ENCODE data around the gene TOGARAM2. TPM values are rescaled to one million over a fixed set of nuclear protein-coding genes. Genes with fewer than 3 reads are reported as not detected.
A peak's percentile ranks its signal among the peaks of the same experiment; 100 is the strongest.

TOGARAM2 gene
- polyA plus RNA-seq, 1 donor (not counting 4 experiments of a cell fraction or from before 2014, with no cell fraction given), result 0.10 TPM

- FAIRE-seq, result no peak
- Histone ChIP-seq H4K20me1 (ENCODE audit: control insufficient read depth, extremely low read depth, insufficient read depth, low read length) (no peaks in the 10 kb centered on the region), H3K9me3 (ENCODE audit: control insufficient read depth, low read depth, low read length) (no peaks in the 10 kb centered on the region), H3K27me3 (ENCODE audit: control insufficient read depth, extremely low read depth, insufficient read depth, low read length) (no peaks in the 10 kb centered on the region), H3K4me3 (ENCODE audit: control insufficient read depth in 2 of 3, extremely low read depth in 1 of 3, insufficient read depth in 2 of 3, low read depth in 1 of 3, low read length in 3 of 3) (no peak overlapping the region), H2AFZ (ENCODE audit: control insufficient read depth, low read length) (no peak overlapping the region), H3K4me1 (ENCODE audit: control insufficient read depth, extremely low read depth, insufficient read depth, low read length) (peaks cover 13% of the 10 kb centered on the region), H3K9ac (ENCODE audit: control insufficient read depth, extremely low read depth, insufficient read depth, low read length) (no peak overlapping the region), H3K9me1 (ENCODE audit: control insufficient read depth, extremely low read depth, insufficient read depth, low read length) (no peaks in the 10 kb centered on the region), H3K4me2 (ENCODE audit: control insufficient read depth, extremely low read depth, insufficient read depth, low read depth, low read length) (no peak overlapping the region), H3K79me2 (ENCODE audit: control insufficient read depth, insufficient read depth, low read length) (no peaks in the 10 kb centered on the region), H3K27ac (ENCODE audit: control insufficient read depth, insufficient read depth, low read length) (no peak overlapping the region), H3K36me3 (ENCODE audit: control insufficient read depth in 2 of 2, extremely low read depth in 1 of 2, insufficient read depth in 2 of 2, low read length in 2 of 2) (no peaks in the 10 kb centered on the region)
- no peak for DNase-seq (ENCODE audit: low read depth, low spot score)
- TF ChIP-seq EZH2 (IDR thresholded peaks at IDR 0.05; ENCODE audit: low read length), result no peak
- no peak for TF ChIP-seq CTCF (optimal IDR thresholded peaks at IDR 0.05 in 1 of 3, IDR thresholded peaks at IDR 0.05 in 1 of 3, conservative IDR thresholded peaks at IDR 0.05 in 1 of 3; ENCODE audit: extremely low read depth in 1 of 3, insufficient read depth in 2 of 3, low read length in 3 of 3)
- dilution Hi-C loops (cut with MboI; ENCODE audit: extremely low pct_ligation_motif_present, low sequenced_read_pairs), result no loop called here
Measured at GRCh38 chr2:29032189-29032588, 51.1 kb downstream of the TOGARAM2 start.

GRCh38 chr2:29033172-29033571 lies 52.1 kb downstream of the TOGARAM2 start:
- H2AFZ ChIP-seq (ENCODE audit: control insufficient read depth, low read length), result peak overlapping the region; percentile 61
- peaks cover 13% of the 10 kb centered on the region for H3K4me1 ChIP-seq (ENCODE audit: control insufficient read depth, extremely low read depth, insufficient read depth, low read length)
- H3K79me2 ChIP-seq (ENCODE audit: control insufficient read depth, insufficient read depth, low read length), result no peaks in the 10 kb centered on the region
- FAIRE-seq (peak; percentile 96), DNase-seq (ENCODE audit: low read depth, low spot score) (peak; percentile 25)
- H3K27me3 ChIP-seq (ENCODE audit: control insufficient read depth, extremely low read depth, insufficient read depth, low read length), result no peaks in the 10 kb centered on the region
- dilution Hi-C loops (cut with MboI; ENCODE audit: extremely low pct_ligation_motif_present, low sequenced_read_pairs), result no loop called here
- H4K20me1 ChIP-seq (ENCODE audit: control insufficient read depth, extremely low read depth, insufficient read depth, low read length), result no peaks in the 10 kb centered on the region
- H3K9me3 ChIP-seq (ENCODE audit: control insufficient read depth, low read depth, low read length), result no peaks in the 10 kb centered on the region
- no peak overlapping the region for H3K9ac ChIP-seq (ENCODE audit: control insufficient read depth, extremely low read depth, insufficient read depth, low read length)
- no peaks in the 10 kb centered on the region for H3K9me1 ChIP-seq (ENCODE audit: control insufficient read depth, extremely low read depth, insufficient read depth, low read length)
- H3K27ac ChIP-seq (ENCODE audit: control insufficient read depth, insufficient read depth, low read length), result peak overlapping the region; percentile 10
- H3K4me2 ChIP-seq (ENCODE audit: control insufficient read depth, extremely low read depth, insufficient read depth, low read depth, low read length), result peak overlapping the region; percentile 24
- no peaks in the 10 kb centered on the region for H3K36me3 ChIP-seq (ENCODE audit: control insufficient read depth in 2 of 2, extremely low read depth in 1 of 2, insufficient read depth in 2 of 2, low read length in 2 of 2)
- TF ChIP-seq CTCF (optimal IDR thresholded peaks at IDR 0.05 in 1 of 3, IDR thresholded peaks at IDR 0.05 in 1 of 3, conservative IDR thresholded peaks at IDR 0.05 in 1 of 3; ENCODE audit: extremely low read depth in 1 of 3, insufficient read depth in 2 of 3, low read length in 3 of 3) (no peak), EZH2 (IDR thresholded peaks at IDR 0.05; ENCODE audit: low read length) (no peak)
- H3K4me3 ChIP-seq (ENCODE audit: control insufficient read depth in 2 of 3, extremely low read depth in 1 of 3, insufficient read depth in 2 of 3, low read depth in 1 of 3, low read length in 3 of 3), result no peak overlapping the region

Measured in keratinocyte (primary cell).